CD4-positive, CD25-positive, alpha-beta regulatory T cell (primary cell): ENCODE results near the gene FAU. TPM values are rescaled to one million over a fixed set of nuclear protein-coding genes. Genes with fewer than 3 reads are reported as not detected.
A peak's percentile ranks its signal among the peaks of the same experiment; 100 is the strongest.

ENCODE experiments used
- ATAC-seq, 2 donors: fragments of 150-1000 bp; cut with Tn5 transposase; one replicate each; pipeline ENCODE4 v1.10.0; 2021; ENCODE audit warnings: low read depth in 2 of 2, moderate number of reproducible peaks in 2 of 2, moderate library complexity in 1 of 2
- DNase-seq, 3 donors: peaks; one replicate each; pipeline versions ENCODE4 v3.0.0 to v3.0.0-alpha.2; 2012 to 2022; ENCODE audit warnings: mixed read lengths in 1 of 3
- H3K27ac ChIP-seq: one replicate; pipeline ENCODE4 v1.7.0; 2013; ENCODE audit warnings: mild to moderate bottlenecking, low read length; ENCODE audit not compliant: insufficient read depth, poor library complexity, severe bottlenecking
- H3K27me3 ChIP-seq: one replicate; pipeline ENCODE4 v1.7.0; 2013; ENCODE audit warnings: low read length; ENCODE audit not compliant: control insufficient read depth, insufficient read depth
- H3K36me3 ChIP-seq: one replicate; pipeline ENCODE4 v1.7.0; 2013; ENCODE audit warnings: mild to moderate bottlenecking, low read length, moderate library complexity; ENCODE audit not compliant: control insufficient read depth, insufficient read depth
- H3K4me1 ChIP-seq: 2 replicates; pipeline ENCODE4 v1.7.0; 2013; ENCODE audit warnings: mild to moderate bottlenecking, low read length; ENCODE audit not compliant: insufficient read depth, control insufficient read depth, poor library complexity, severe bottlenecking
- H3K4me3 ChIP-seq: one replicate; pipeline ENCODE4 v1.7.0; 2013; ENCODE audit warnings: low read depth, mild to moderate bottlenecking, low read length, moderate library complexity
- H3K9me3 ChIP-seq, 2 experiments: 1 replicate in 1 of 2; 2 replicates in 1 of 2; pipeline ENCODE4 v1.7.0; 2013; ENCODE audit warnings: low read length in 2 of 2, mild to moderate bottlenecking in 1 of 2, moderate library complexity in 1 of 2; ENCODE audit not compliant: control insufficient read depth in 2 of 2
- H3K27ac Mint-ChIP-seq, 3 donors: one replicate each; pipeline ENCODE4 v1.8.0; 2020 to 2022; ENCODE audit warnings: mild to moderate bottlenecking in 3 of 3, mixed read lengths in 3 of 3, moderate library complexity in 2 of 3
- H3K27me3 Mint-ChIP-seq: one replicate; pipeline ENCODE4 v1.8.0; 2022; ENCODE audit warnings: mild to moderate bottlenecking, mixed read lengths
- H3K36me3 Mint-ChIP-seq: one replicate; pipeline ENCODE4 v1.8.0; 2020; ENCODE audit warnings: mixed read lengths
- H3K4me1 Mint-ChIP-seq, 4 donors: one replicate each; pipeline ENCODE4 v1.8.0; 2020 to 2022; ENCODE audit warnings: mixed read lengths in 4 of 4, mild to moderate bottlenecking in 1 of 4
- H3K4me3 Mint-ChIP-seq, 4 donors: one replicate each; pipeline ENCODE4 v1.8.0; 2020 to 2022; ENCODE audit warnings: mild to moderate bottlenecking in 4 of 4, mixed read lengths in 4 of 4, moderate library complexity in 3 of 4
- H3K9me3 Mint-ChIP-seq, 7 donors: one replicate each; pipeline ENCODE4 v1.8.0; 2020 to 2022; ENCODE audit warnings: mixed read lengths in 7 of 7, mild to moderate bottlenecking in 3 of 7, moderate library complexity in 2 of 7
- polyA plus RNA-seq, 4 donors: library from polyadenylated mRNA; unstranded; fragments of 300-500 nt; fragmentation: Illumina TruSeq; gene quantifications; one replicate each; pipeline ENCODE4 v1.2.3, GENCODE V29; 2021
- total RNA-seq: library from RNA; stranded (reverse); gene quantifications from one replicate; pipeline ENCODE4 v1.2.3, GENCODE V29; 2022

The FAU gene
- total and polyA plus RNA-seq, 5 donors from 2014 or later = 1,003 to 1,172 (median 1,097) TPM

GRCh38 chr11:65095974-65096806 is 25.7 kb downstream of the FAU start, which contains the start of gene VPS51:
Gene VPS51, plus strand, starts transcription at chr11:65096214. Its CDS starts 37 bp downstream, at chr11:65096251.
- ATAC-seq = peak; percentile 85 to 89
- Mint-ChIP-seq H3K9me3 (peaks cover 0 to 2% (median 0%) of the 10 kb centered on the region in 7 donors), H3K27me3 (no peaks in the 10 kb centered on the region), H3K4me1 (peaks cover 8 to 29% (median 11%) of the 10 kb centered on the region in 4 donors), H3K4me3 (peak within 1 kb of the TSS; percentile 88 to 96 (median 92)), H3K27ac (peak within 1 kb of the TSS; percentile 93 to 96 (median 94)), H3K36me3 (peaks cover 11% of the 10 kb centered on the region)
- Histone ChIP-seq H3K4me3 (peak within 1 kb of the TSS; percentile 82), H3K36me3 (peaks cover 14% of the 10 kb centered on the region), H3K27ac (peak within 1 kb of the TSS; percentile 88), H3K27me3 (no peaks in the 10 kb centered on the region), H3K9me3 (no peaks in the 10 kb centered on the region), H3K4me1 (peaks cover 24% of the 10 kb centered on the region)
- peak; percentile 74 to 94 (median 89) for DNase-seq

DNA sequence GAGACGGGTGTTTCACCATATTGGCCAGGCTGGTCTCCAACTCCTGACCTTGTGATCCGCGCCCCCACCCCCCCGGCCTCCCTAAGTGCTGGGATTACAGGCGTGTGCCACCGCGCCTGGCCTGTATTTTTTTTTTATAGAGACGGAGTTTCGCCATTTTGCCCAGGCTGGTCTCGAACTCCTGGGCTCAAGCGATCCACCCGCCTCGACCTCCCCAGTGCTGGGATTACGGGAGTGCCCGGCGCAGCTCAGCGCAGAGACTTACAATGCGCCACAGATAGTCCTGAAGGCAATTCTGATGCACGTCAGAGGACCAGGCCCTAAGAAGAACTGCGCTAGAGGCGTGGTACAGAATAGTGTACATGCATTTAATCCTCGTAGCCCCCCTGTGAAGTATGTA is 26.5 kb downstream of the FAU start:
- Mint-ChIP-seq H3K27ac (peak overlapping the region; percentile 93 to 96 (median 94)), H3K36me3 (peaks cover 11% of the 10 kb centered on the region), H3K9me3 (peaks cover 0 to 2% (median 0%) of the 10 kb centered on the region in 7 donors), H3K27me3 (no peaks in the 10 kb centered on the region), H3K4me3 (peak overlapping the region; percentile 88 to 96 (median 92)), H3K4me1 (peaks cover 4 to 25% (median 9%) of the 10 kb centered on the region in 4 donors)
- H3K9me3 ChIP-seq = no peaks in the 10 kb centered on the region
- H3K27ac ChIP-seq = peak overlapping the region; percentile 88
- ATAC-seq (no peak), DNase-seq (no peak)
- H3K36me3 ChIP-seq = peaks cover 8% of the 10 kb centered on the region
- H3K4me3 ChIP-seq = peak overlapping the region; percentile 56
- no peaks in the 10 kb centered on the region for H3K27me3 ChIP-seq
- H3K4me1 ChIP-seq = peaks cover 24% of the 10 kb centered on the region

- Histone ChIP-seq H3K9me3 (no peaks in the 10 kb centered on the region), H3K27ac (no peak overlapping the region), H3K4me1 (peaks cover 2% of the 10 kb centered on the region), H3K36me3 (peaks cover 30% of the 10 kb centered on the region), H3K4me3 (no peak overlapping the region), H3K27me3 (no peaks in the 10 kb centered on the region)
- DNase-seq (no peak), ATAC-seq (no peak)
- peaks cover 0 to under 1% (median 0%) of the 10 kb centered on the region in 7 donors for H3K9me3 Mint-ChIP-seq
- H3K27ac Mint-ChIP-seq = no peak overlapping the region
- H3K4me1 Mint-ChIP-seq = peaks cover 3 to 5% (median 4%) of the 10 kb centered on the region in 4 donors
- peak overlapping the region in 1 of 4 donors; percentile 56 for H3K4me3 Mint-ChIP-seq
- no peaks in the 10 kb centered on the region for H3K27me3 Mint-ChIP-seq
- peaks cover 14% of the 10 kb centered on the region for H3K36me3 Mint-ChIP-seq
These were observed 31.3 kb downstream of the FAU start for GRCh38 chr11:65090628-65091027.

DNA sequence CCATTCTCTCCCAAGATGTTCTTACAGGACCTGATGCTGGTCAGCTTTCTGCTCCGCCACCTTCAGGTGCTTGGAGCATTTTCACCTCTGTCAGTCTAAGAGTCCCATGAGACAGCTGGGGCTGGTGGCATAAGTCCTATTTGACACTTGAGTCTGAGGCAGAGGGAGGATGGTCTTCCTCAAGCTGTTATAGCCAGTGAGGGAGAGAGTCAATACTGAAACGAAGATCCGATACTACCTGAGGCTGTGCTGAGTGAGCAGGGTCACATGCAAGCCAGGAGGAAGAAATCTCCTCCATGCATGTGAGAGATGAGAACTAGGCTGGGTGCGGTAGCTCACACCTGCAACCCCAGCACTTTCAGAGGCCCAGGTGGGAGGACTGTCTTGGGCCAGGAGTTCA is 32.3 kb downstream of the FAU start:
- no peak overlapping the region for H3K4me3 ChIP-seq
- ATAC-seq (no peak), DNase-seq (no peak)
- Mint-ChIP-seq H3K4me1 (peaks cover 4 to 13% (median 6%) of the 10 kb centered on the region in 4 donors), H3K9me3 (no peaks in the 10 kb centered on the region), H3K27me3 (no peaks in the 10 kb centered on the region), H3K36me3 (peaks cover 17% of the 10 kb centered on the region), H3K27ac (no peak overlapping the region), H3K4me3 (peak overlapping the region in 1 of 4 donors; percentile 68)
- H3K36me3 ChIP-seq = peaks cover 30% of the 10 kb centered on the region
- H3K27me3 ChIP-seq = no peaks in the 10 kb centered on the region
- no peak overlapping the region for H3K27ac ChIP-seq
- H3K4me1 ChIP-seq = peaks cover 5% of the 10 kb centered on the region
- H3K9me3 ChIP-seq = no peaks in the 10 kb centered on the region

DNA sequence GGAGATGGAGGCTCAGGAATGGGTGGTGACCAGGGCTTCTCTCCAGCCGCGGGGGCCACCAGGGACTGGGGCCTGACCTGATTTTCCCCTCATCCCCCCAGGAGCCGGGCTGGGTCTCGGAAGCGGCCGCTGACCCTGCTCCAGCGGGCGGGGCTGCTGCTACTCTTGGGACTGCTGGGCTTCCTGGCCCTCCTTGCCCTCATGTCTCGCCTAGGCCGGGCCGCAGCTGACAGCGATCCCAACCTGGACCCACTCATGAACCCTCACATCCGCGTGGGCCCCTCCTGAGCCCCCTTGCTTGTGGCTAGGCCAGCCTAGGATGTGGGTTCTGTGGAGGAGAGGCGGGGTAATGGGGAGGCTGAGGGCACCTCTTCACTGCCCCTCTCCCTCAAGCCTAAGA is 34.1 kb downstream of the FAU start:
- Histone ChIP-seq H3K27me3 (no peaks in the 10 kb centered on the region), H3K9me3 (no peaks in the 10 kb centered on the region), H3K4me1 (peaks cover 16% of the 10 kb centered on the region), H3K27ac (no peak overlapping the region), H3K36me3 (peaks cover 30% of the 10 kb centered on the region), H3K4me3 (no peak overlapping the region)
- Mint-ChIP-seq H3K4me3 (no peak overlapping the region), H3K27me3 (no peaks in the 10 kb centered on the region), H3K36me3 (peaks cover 17% of the 10 kb centered on the region), H3K4me1 (peaks cover 6 to 26% (median 14%) of the 10 kb centered on the region in 4 donors), H3K9me3 (peaks cover 0 to 2% (median 0%) of the 10 kb centered on the region in 7 donors), H3K27ac (no peak overlapping the region)
- no peak for DNase-seq
- ATAC-seq = no peak

DNA sequence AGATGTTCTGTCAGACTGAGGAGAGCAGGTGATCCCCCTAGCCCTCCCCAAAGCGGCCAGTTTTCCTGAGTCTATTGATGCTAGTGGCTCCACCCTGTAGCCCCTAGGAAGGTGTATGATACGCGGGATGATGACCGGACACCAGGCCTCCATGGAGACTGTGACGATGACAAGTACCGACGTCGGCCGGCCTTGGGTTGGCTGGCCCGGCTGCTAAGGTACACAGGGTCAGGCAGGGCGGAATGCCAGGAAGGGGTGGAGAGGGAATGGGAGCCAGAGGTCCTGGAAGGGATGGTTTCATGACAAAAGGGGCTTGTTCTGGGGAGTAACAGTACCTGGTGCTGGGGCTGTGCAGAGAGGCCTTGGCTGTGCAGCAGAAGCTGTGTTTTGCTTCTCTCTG is 34.7 kb downstream of the FAU start:
- Mint-ChIP-seq H3K36me3 (peaks cover 17% of the 10 kb centered on the region), H3K4me1 (peaks cover 6 to 26% (median 15%) of the 10 kb centered on the region in 4 donors), H3K4me3 (no peak overlapping the region), H3K27ac (no peak overlapping the region), H3K9me3 (peaks cover 0 to 2% (median 0%) of the 10 kb centered on the region in 7 donors), H3K27me3 (no peaks in the 10 kb centered on the region)
- DNase-seq = no peak
- no peak for ATAC-seq
- peaks cover 16% of the 10 kb centered on the region for H3K4me1 ChIP-seq
- no peaks in the 10 kb centered on the region for H3K27me3 ChIP-seq
- peaks cover 30% of the 10 kb centered on the region for H3K36me3 ChIP-seq
- no peaks in the 10 kb centered on the region for H3K9me3 ChIP-seq
- H3K4me3 ChIP-seq = no peak overlapping the region
- H3K27ac ChIP-seq = no peak overlapping the region

GRCh38 chr11:65086809-65087208 is 35.1 kb downstream of the FAU start:
- Mint-ChIP-seq H3K27ac (peak overlapping the region in 1 of 3 donors; percentile 32), H3K27me3 (no peaks in the 10 kb centered on the region), H3K4me3 (peak overlapping the region in 1 of 4 donors; percentile 94), H3K4me1 (peaks cover 6 to 26% (median 15%) of the 10 kb centered on the region in 4 donors), H3K36me3 (peaks cover 17% of the 10 kb centered on the region), H3K9me3 (peaks cover 0 to 2% (median 0%) of the 10 kb centered on the region in 7 donors)
- Histone ChIP-seq H3K27ac (no peak overlapping the region), H3K36me3 (peaks cover 30% of the 10 kb centered on the region), H3K4me1 (peaks cover 16% of the 10 kb centered on the region), H3K27me3 (no peaks in the 10 kb centered on the region), H3K4me3 (no peak overlapping the region), H3K9me3 (no peaks in the 10 kb centered on the region)
- no peak for DNase-seq
- no peak for ATAC-seq
